ENCODE data around the gene GRK5. TPM values are rescaled to one million over a fixed set of nuclear protein-coding genes. Genes with fewer than 3 reads are reported as not detected.

GRK5 gene
- polyA plus RNA-seq, 1 donor from 2014 or later, result 34.9 TPM

GRCh38 chr10:119399466-119399865 is 192.1 kb downstream of the GRK5 start:
- Histone ChIP-seq H3K4me3 (ENCODE audit: low read length) (no peak overlapping the region), H3K79me2 (replicated peaks; ENCODE audit: insufficient read depth, low read length) (no peaks in the 10 kb centered on the region), H2AFZ (ENCODE audit: low read depth, low read length) (no peak overlapping the region), H3K4me2 (ENCODE audit: low read length) (no peak overlapping the region), H3F3A (ENCODE audit: insufficient read depth, low read length, poor library complexity, severe bottlenecking) (no peaks in the 10 kb centered on the region), H3K36me3 (ENCODE audit: insufficient read depth, low read length) (no peaks in the 10 kb centered on the region), H3K27me3 (ENCODE audit: insufficient read depth, low read depth, low read length) (no peaks in the 10 kb centered on the region), H3K9me2 (ENCODE audit: insufficient read depth, low read length) (no peaks in the 10 kb centered on the region), H3K27ac (ENCODE audit: low read length) (no peak overlapping the region), H4K20me1 (ENCODE audit: insufficient read depth) (no peaks in the 10 kb centered on the region), H3K9ac (ENCODE audit: low read length) (no peak overlapping the region), H3K9me3 (ENCODE audit: low read length) (no peaks in the 10 kb centered on the region)
- TF ChIP-seq SMC3 (conservative IDR thresholded peaks at IDR 0.05; ENCODE audit: poor library complexity), result no peak
- TF ChIP-seq TAF1 (IDR thresholded peaks at IDR 0.05; ENCODE audit: low read depth), result no peak
- no peak for TF ChIP-seq CTCF (IDR thresholded peaks at IDR 0.05; ENCODE audit: poor library complexity, severe bottlenecking)
- TF ChIP-seq EZH2 (IDR thresholded peaks at IDR 0.05; ENCODE audit: borderline replicate concordance, insufficient read depth, low read length, poor library complexity, severe bottlenecking), result no peak
- no peak for TF ChIP-seq POLR2AphosphoS5 (IDR thresholded peaks at IDR 0.05)
- no peak for TF ChIP-seq EP300 (conservative IDR thresholded peaks at IDR 0.05; ENCODE audit: poor library complexity, severe bottlenecking)
- no peak for TF ChIP-seq MXI1 (conservative IDR thresholded peaks at IDR 0.05; ENCODE audit: poor library complexity, severe bottlenecking)
- no peak for TF ChIP-seq REST (IDR thresholded peaks at IDR 0.05; ENCODE audit: borderline replicate concordance)
- TF ChIP-seq RAD21 (conservative IDR thresholded peaks at IDR 0.05), result no peak

- no peak overlapping the region for H3K4me2 ChIP-seq (ENCODE audit: low read length)
- no peak overlapping the region for H3K4me3 ChIP-seq (ENCODE audit: low read length)
- H3K36me3 ChIP-seq (ENCODE audit: insufficient read depth, low read length), result no peaks in the 10 kb centered on the region
- H3K9me2 ChIP-seq (ENCODE audit: insufficient read depth, low read length), result no peaks in the 10 kb centered on the region
- H4K20me1 ChIP-seq (ENCODE audit: insufficient read depth), result no peaks in the 10 kb centered on the region
- no peak for TF ChIP-seq MXI1 (conservative IDR thresholded peaks at IDR 0.05; ENCODE audit: poor library complexity, severe bottlenecking)
- no peak for TF ChIP-seq SMC3 (conservative IDR thresholded peaks at IDR 0.05; ENCODE audit: poor library complexity)
- no peak for TF ChIP-seq POLR2AphosphoS5 (IDR thresholded peaks at IDR 0.05)
- H3K9me3 ChIP-seq (ENCODE audit: low read length), result no peaks in the 10 kb centered on the region
- H3K79me2 ChIP-seq (replicated peaks; ENCODE audit: insufficient read depth, low read length), result no peaks in the 10 kb centered on the region
- H3K27ac ChIP-seq (ENCODE audit: low read length), result no peak overlapping the region
- H3K27me3 ChIP-seq (ENCODE audit: insufficient read depth, low read depth, low read length), result no peaks in the 10 kb centered on the region
- no peaks in the 10 kb centered on the region for H3F3A ChIP-seq (ENCODE audit: insufficient read depth, low read length, poor library complexity, severe bottlenecking)
- no peak overlapping the region for H3K9ac ChIP-seq (ENCODE audit: low read length)
- no peak overlapping the region for H2AFZ ChIP-seq (ENCODE audit: low read depth, low read length)
These were observed 194.5 kb downstream of the GRK5 start for GRCh38 chr10:119401671-119402395.
